ENCODE measurements around the gene CDA. TPM values are rescaled to one million over a fixed set of nuclear protein-coding genes. Genes with fewer than 3 reads are reported as not detected.

Gene CDA
- total and polyA plus RNA-seq, 5 donors from 2014 or later = 0.21 to 0.57 TPM; not detected in 3

GRCh38 chr1:20589331-20590278 lies 708 bp downstream of the CDA start:
- H3K4me1 ChIP-seq (ENCODE audit: control insufficient read depth, insufficient read depth, low read length, poor library complexity, severe bottlenecking) = no peaks in the 10 kb centered on the region
- no peaks in the 10 kb centered on the region for H3K36me3 ChIP-seq (ENCODE audit: control insufficient read depth, insufficient read depth, low read length)
- H3K9me3 ChIP-seq (ENCODE audit: control insufficient read depth in 2 of 2, low read length in 2 of 2) = no peaks in the 10 kb centered on the region
- H3K9me3 Mint-ChIP-seq = peaks cover 0 to 3% (median 0%) of the 10 kb centered on the region in 7 donors
- no peak for ATAC-seq (ENCODE audit: low read depth in 2 of 2)
- no peak overlapping the region for H3K27ac Mint-ChIP-seq
- no peaks in the 10 kb centered on the region for H3K36me3 Mint-ChIP-seq
- H3K27ac ChIP-seq (ENCODE audit: insufficient read depth, low read length, poor library complexity, severe bottlenecking) = no peak overlapping the region
- H3K27me3 Mint-ChIP-seq = peaks cover 64% of the 10 kb centered on the region
- no peak overlapping the region for H3K4me3 ChIP-seq (ENCODE audit: low read depth, low read length)
- H3K27me3 ChIP-seq (ENCODE audit: control insufficient read depth, insufficient read depth, low read length) = peaks cover 11% of the 10 kb centered on the region
- peaks cover 0 to 13% (median 6%) of the 10 kb centered on the region in 4 donors for H3K4me1 Mint-ChIP-seq
- no peak overlapping the region for H3K4me3 Mint-ChIP-seq
- no peak for DNase-seq

- Histone ChIP-seq H3K27me3 (ENCODE audit: control insufficient read depth, insufficient read depth, low read length) (peaks cover 11% of the 10 kb centered on the region), H3K4me1 (ENCODE audit: control insufficient read depth, insufficient read depth, low read length, poor library complexity, severe bottlenecking) (no peaks in the 10 kb centered on the region), H3K27ac (ENCODE audit: insufficient read depth, low read length, poor library complexity, severe bottlenecking) (no peak overlapping the region), H3K9me3 (ENCODE audit: control insufficient read depth in 2 of 2, low read length in 2 of 2) (no peaks in the 10 kb centered on the region), H3K36me3 (ENCODE audit: control insufficient read depth, insufficient read depth, low read length) (no peaks in the 10 kb centered on the region), H3K4me3 (ENCODE audit: low read depth, low read length) (no peak overlapping the region)
- ATAC-seq (ENCODE audit: low read depth in 2 of 2) (no peak), DNase-seq (no peak)
- H3K27me3 Mint-ChIP-seq = peaks cover 58% of the 10 kb centered on the region
- no peak overlapping the region for H3K4me3 Mint-ChIP-seq
- H3K4me1 Mint-ChIP-seq = peaks cover 0 to 13% (median 6%) of the 10 kb centered on the region in 4 donors
- H3K27ac Mint-ChIP-seq = no peak overlapping the region
- no peaks in the 10 kb centered on the region for H3K36me3 Mint-ChIP-seq
- peaks cover 0 to 3% (median 0%) of the 10 kb centered on the region in 7 donors for H3K9me3 Mint-ChIP-seq
Measured at GRCh38 chr1:20590306-20590777, 1.4 kb downstream of the CDA start.

GRCh38 chr1:20593756-20594155 lies 4.9 kb downstream of the CDA start:
- no peaks in the 10 kb centered on the region for H3K36me3 Mint-ChIP-seq
- no peaks in the 10 kb centered on the region for H3K9me3 ChIP-seq (ENCODE audit: control insufficient read depth in 2 of 2, low read length in 2 of 2)
- DNase-seq = no peak
- no peak overlapping the region for H3K4me3 ChIP-seq (ENCODE audit: low read depth, low read length)
- no peak overlapping the region for H3K27ac Mint-ChIP-seq
- ATAC-seq (ENCODE audit: low read depth in 2 of 2) = no peak
- no peak overlapping the region for H3K27ac ChIP-seq (ENCODE audit: insufficient read depth, low read length, poor library complexity, severe bottlenecking)
- no peaks in the 10 kb centered on the region for H3K4me1 ChIP-seq (ENCODE audit: control insufficient read depth, insufficient read depth, low read length, poor library complexity, severe bottlenecking)
- no peaks in the 10 kb centered on the region for H3K36me3 ChIP-seq (ENCODE audit: control insufficient read depth, insufficient read depth, low read length)
- peaks cover 31% of the 10 kb centered on the region for H3K27me3 Mint-ChIP-seq
- H3K4me3 Mint-ChIP-seq = no peak overlapping the region
- peaks cover 0 to 2% (median 0%) of the 10 kb centered on the region in 7 donors for H3K9me3 Mint-ChIP-seq
- peaks cover 8% of the 10 kb centered on the region for H3K27me3 ChIP-seq (ENCODE audit: control insufficient read depth, insufficient read depth, low read length)
- peaks cover 0 to 9% (median 4%) of the 10 kb centered on the region in 4 donors for H3K4me1 Mint-ChIP-seq

DNA sequence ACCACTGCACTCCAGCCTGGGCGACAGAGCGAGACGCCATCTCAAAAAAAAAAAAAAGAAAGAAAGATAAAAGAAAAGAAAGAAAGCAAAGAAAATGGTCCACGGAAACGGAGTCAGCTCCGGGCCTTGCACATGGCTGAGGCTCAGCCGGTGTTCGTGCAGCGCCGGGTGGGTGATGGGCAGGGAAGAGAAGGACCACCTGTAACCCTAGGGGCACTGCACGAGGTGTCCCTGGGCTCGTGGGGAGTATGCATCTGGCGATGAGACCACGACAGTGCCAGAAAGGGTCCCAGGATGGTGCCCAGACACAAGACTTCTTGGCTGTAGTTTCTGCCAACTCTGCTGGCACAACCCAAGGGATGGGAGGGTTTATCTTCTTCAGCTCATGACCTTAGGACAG lies 5.8 kb downstream of the CDA start:
- Histone ChIP-seq H3K27me3 (ENCODE audit: control insufficient read depth, insufficient read depth, low read length) (peaks cover 13% of the 10 kb centered on the region), H3K9me3 (ENCODE audit: control insufficient read depth in 2 of 2, low read length in 2 of 2) (no peaks in the 10 kb centered on the region), H3K36me3 (ENCODE audit: control insufficient read depth, insufficient read depth, low read length) (no peaks in the 10 kb centered on the region), H3K4me1 (ENCODE audit: control insufficient read depth, insufficient read depth, low read length, poor library complexity, severe bottlenecking) (no peaks in the 10 kb centered on the region), H3K4me3 (ENCODE audit: low read depth, low read length) (no peak overlapping the region), H3K27ac (ENCODE audit: insufficient read depth, low read length, poor library complexity, severe bottlenecking) (no peak overlapping the region)
- ATAC-seq (ENCODE audit: low read depth in 2 of 2) (no peak), DNase-seq (no peak)
- peaks cover 22% of the 10 kb centered on the region for H3K27me3 Mint-ChIP-seq
- H3K4me1 Mint-ChIP-seq = peaks cover 0 to 2% (median under 1%) of the 10 kb centered on the region in 4 donors
- H3K27ac Mint-ChIP-seq = no peak overlapping the region
- H3K4me3 Mint-ChIP-seq = no peak overlapping the region
- H3K36me3 Mint-ChIP-seq = no peaks in the 10 kb centered on the region
- H3K9me3 Mint-ChIP-seq = peaks cover 0 to 1% (median 0%) of the 10 kb centered on the region in 7 donors

- Mint-ChIP-seq H3K4me3 (no peak overlapping the region), H3K27ac (no peak overlapping the region), H3K27me3 (peaks cover 16% of the 10 kb centered on the region), H3K4me1 (no peaks in the 10 kb centered on the region), H3K36me3 (no peaks in the 10 kb centered on the region), H3K9me3 (peaks cover 0 to 2% (median 0%) of the 10 kb centered on the region in 7 donors)
- H3K9me3 ChIP-seq (ENCODE audit: control insufficient read depth in 2 of 2, low read length in 2 of 2) = no peaks in the 10 kb centered on the region
- H3K4me3 ChIP-seq (ENCODE audit: low read depth, low read length) = no peak overlapping the region
- DNase-seq (no peak), ATAC-seq (ENCODE audit: low read depth in 2 of 2) (no peak)
- no peaks in the 10 kb centered on the region for H3K4me1 ChIP-seq (ENCODE audit: control insufficient read depth, insufficient read depth, low read length, poor library complexity, severe bottlenecking)
- no peak overlapping the region for H3K27ac ChIP-seq (ENCODE audit: insufficient read depth, low read length, poor library complexity, severe bottlenecking)
- peaks cover 5% of the 10 kb centered on the region for H3K27me3 ChIP-seq (ENCODE audit: control insufficient read depth, insufficient read depth, low read length)
- no peaks in the 10 kb centered on the region for H3K36me3 ChIP-seq (ENCODE audit: control insufficient read depth, insufficient read depth, low read length)
Measured at GRCh38 chr1:20596106-20596505, 7.2 kb downstream of the CDA start.

GRCh38 chr1:20597650-20598049 lies 8.8 kb downstream of the CDA start:
- Mint-ChIP-seq H3K9me3 (peaks cover 0 to 2% (median 0%) of the 10 kb centered on the region in 7 donors), H3K27ac (no peak overlapping the region), H3K4me3 (no peak overlapping the region), H3K4me1 (no peaks in the 10 kb centered on the region), H3K36me3 (no peaks in the 10 kb centered on the region), H3K27me3 (peaks cover 7% of the 10 kb centered on the region)
- Histone ChIP-seq H3K36me3 (ENCODE audit: control insufficient read depth, insufficient read depth, low read length) (no peaks in the 10 kb centered on the region), H3K4me3 (ENCODE audit: low read depth, low read length) (no peak overlapping the region), H3K27ac (ENCODE audit: insufficient read depth, low read length, poor library complexity, severe bottlenecking) (no peak overlapping the region), H3K4me1 (ENCODE audit: control insufficient read depth, insufficient read depth, low read length, poor library complexity, severe bottlenecking) (no peaks in the 10 kb centered on the region), H3K27me3 (ENCODE audit: control insufficient read depth, insufficient read depth, low read length) (peaks cover 5% of the 10 kb centered on the region), H3K9me3 (ENCODE audit: control insufficient read depth in 2 of 2, low read length in 2 of 2) (no peaks in the 10 kb centered on the region)
- DNase-seq = no peak
- no peak for ATAC-seq (ENCODE audit: low read depth in 2 of 2)

- H3K27me3 Mint-ChIP-seq = no peaks in the 10 kb centered on the region
- Histone ChIP-seq H3K27me3 (ENCODE audit: control insufficient read depth, insufficient read depth, low read length) (peaks cover 5% of the 10 kb centered on the region), H3K4me3 (ENCODE audit: low read depth, low read length) (no peak overlapping the region), H3K36me3 (ENCODE audit: control insufficient read depth, insufficient read depth, low read length) (no peaks in the 10 kb centered on the region), H3K27ac (ENCODE audit: insufficient read depth, low read length, poor library complexity, severe bottlenecking) (no peak overlapping the region), H3K9me3 (ENCODE audit: control insufficient read depth in 2 of 2, low read length in 2 of 2) (no peaks in the 10 kb centered on the region), H3K4me1 (ENCODE audit: control insufficient read depth, insufficient read depth, low read length, poor library complexity, severe bottlenecking) (no peaks in the 10 kb centered on the region)
- no peak overlapping the region for H3K27ac Mint-ChIP-seq
- no peak overlapping the region for H3K4me3 Mint-ChIP-seq
- no peak for ATAC-seq (ENCODE audit: low read depth in 2 of 2)
- H3K4me1 Mint-ChIP-seq = no peaks in the 10 kb centered on the region
- no peaks in the 10 kb centered on the region for H3K36me3 Mint-ChIP-seq
- peaks cover 0 to 3% (median 0%) of the 10 kb centered on the region in 7 donors for H3K9me3 Mint-ChIP-seq
- no peak for DNase-seq
Measured at GRCh38 chr1:20600156-20600555, 11.3 kb downstream of the CDA start.

Measured in CD4-positive, CD25-positive, alpha-beta regulatory T cell (primary cell).